Measurements from ENCODE around the gene TMEM181.

- TF ChIP-seq, protein P1, sequence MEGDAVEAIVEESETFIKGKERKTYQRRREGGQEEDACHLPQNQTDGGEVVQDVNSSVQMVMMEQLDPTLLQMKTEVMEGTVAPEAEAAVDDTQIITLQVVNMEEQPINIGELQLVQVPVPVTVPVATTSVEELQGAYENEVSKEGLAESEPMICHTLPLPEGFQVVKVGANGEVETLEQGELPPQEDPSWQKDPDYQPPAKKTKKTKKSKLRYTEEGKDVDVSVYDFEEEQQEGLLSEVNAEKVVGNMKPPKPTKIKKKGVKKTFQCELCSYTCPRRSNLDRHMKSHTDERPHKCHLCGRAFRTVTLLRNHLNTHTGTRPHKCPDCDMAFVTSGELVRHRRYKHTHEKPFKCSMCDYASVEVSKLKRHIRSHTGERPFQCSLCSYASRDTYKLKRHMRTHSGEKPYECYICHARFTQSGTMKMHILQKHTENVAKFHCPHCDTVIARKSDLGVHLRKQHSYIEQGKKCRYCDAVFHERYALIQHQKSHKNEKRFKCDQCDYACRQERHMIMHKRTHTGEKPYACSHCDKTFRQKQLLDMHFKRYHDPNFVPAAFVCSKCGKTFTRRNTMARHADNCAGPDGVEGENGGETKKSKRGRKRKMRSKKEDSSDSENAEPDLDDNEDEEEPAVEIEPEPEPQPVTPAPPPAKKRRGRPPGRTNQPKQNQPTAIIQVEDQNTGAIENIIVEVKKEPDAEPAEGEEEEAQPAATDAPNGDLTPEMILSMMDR (conservative IDR thresholded peaks at IDR 0.05 in 1 of 2, IDR thresholded peaks at IDR 0.05 in 1 of 2; ENCODE audit: extremely low read depth in 1 of 2, insufficient read depth in 1 of 2, low read depth in 1 of 2, low read length in 2 of 2): no peak
- no peak for TF ChIP-seq EZH2 (IDR thresholded peaks at IDR 0.05; ENCODE audit: borderline replicate concordance, low read length)
Measured at GRCh38 chr6:158626360-158627167, 66.7 kb downstream of the TMEM181 start.

All from mammary epithelial cell (primary cell).